Esophagus muscularis mucosa (tissue), 4 donors: ENCODE results near the gene RNFT2. TPM values are rescaled to one million over a fixed set of nuclear protein-coding genes. Genes with fewer than 3 reads are reported as not detected.
"Not testable (repeated sequence)": the region's sequence is repeated elsewhere in the genome, so short reads cannot be mapped to it uniquely, and the experiment has no call there.

ENCODE experiments used
- DNase-seq: peaks from one replicate; pipeline ENCODE4 v3.0.0-alpha.2; 2017; ENCODE audit errors: extremely low spot score
- H3K27ac ChIP-seq, 4 donors: fragments of 200-600 bp; sonication (generic); replicated peaks in 1 of 4; 1 replicate in 3 of 4; 2 replicates in 1 of 4; pipeline ENCODE4 v1.5.1; 2016 to 2019; ENCODE audit warnings: mild to moderate bottlenecking in 1 of 4
- H3K27me3 ChIP-seq, 4 donors: fragments of 200-600 bp; sonication (generic); one replicate each; pipeline versions ENCODE4 v1.5.1 to v1.6.0; 2016 to 2019
- H3K36me3 ChIP-seq, 4 donors: fragments of 200-600 bp; sonication (generic); one replicate each; pipeline ENCODE4 v1.5.1; 2016 to 2019
- H3K4me1 ChIP-seq, 4 donors: fragments of 200-600 bp; sonication (generic); one replicate each; pipeline ENCODE4 v1.5.1; 2016 to 2019
- H3K4me3 ChIP-seq, 4 donors: fragments of 200-600 bp; sonication (generic); 1 replicate in 2 of 4; 2 replicates in 2 of 4; pipeline ENCODE4 v1.5.1; 2016 to 2019; ENCODE audit warnings: mild to moderate bottlenecking in 4 of 4, moderate library complexity in 1 of 4
- H3K9me3 ChIP-seq, 4 donors: fragments of 200-600 bp; sonication (generic); 1 replicate in 3 of 4; 2 replicates in 1 of 4; pipeline ENCODE4 v1.5.1; 2016 to 2019
- EP300 ChIP-seq: sonication (generic); formaldehyde crosslinking; IDR thresholded peaks from one replicate; pipeline ENCODE4 v1.6.1; 2017; ENCODE audit warnings: antibody characterized with exemption
- POLR2A ChIP-seq: fragments of 450-650 bp; IDR thresholded peaks from one replicate; pipeline ENCODE4 v1.6.1; 2017; ENCODE audit warnings: antibody characterized with exemption, moderate library complexity, mild to moderate bottlenecking, low read depth
- POLR2AphosphoS5 ChIP-seq, 2 donors: sonication (generic); formaldehyde crosslinking; IDR thresholded peaks; one replicate each; pipeline ENCODE4 v1.6.1; 2017; ENCODE audit warnings: antibody characterized with exemption in 2 of 2
- WGBS: methylation state at CpG from one replicate; pipeline ENCODE4 v1.1.5; 2018; 5-methylcytosine and 5-hydroxymethylcytosine counted together
- intact Hi-C: fragments of 100-400 bp; cut with DNase I; formaldehyde crosslinking; loops from one replicate; pipeline ENCODE4 v1.15.1; 2023
- total RNA-seq, 4 donors: library from RNA; depleted of rRNA; stranded (reverse); fragments of >200 nt; gene quantifications; one replicate each; pipeline versions ENCODE4 v1.1.0 to v1.2.1, GENCODE V29; 2016
- TF ChIP-seq, protein P1 (sequence below), 3 experiments: fragments of 200-600 bp in 2 of 3; fragments of 450-650 bp in 1 of 3; sonication (generic) in 2 of 3; IDR thresholded peaks; one replicate each; pipeline ENCODE4 v1.5.1; 2017 to 2019; ENCODE audit warnings: antibody characterized with exemption in 3 of 3, mild to moderate bottlenecking in 2 of 3, moderate library complexity in 1 of 3

RNFT2 gene
- total RNA-seq, 4 donors from 2014 or later, result 0.17 to 0.63 (median 0.34) TPM

DNA sequence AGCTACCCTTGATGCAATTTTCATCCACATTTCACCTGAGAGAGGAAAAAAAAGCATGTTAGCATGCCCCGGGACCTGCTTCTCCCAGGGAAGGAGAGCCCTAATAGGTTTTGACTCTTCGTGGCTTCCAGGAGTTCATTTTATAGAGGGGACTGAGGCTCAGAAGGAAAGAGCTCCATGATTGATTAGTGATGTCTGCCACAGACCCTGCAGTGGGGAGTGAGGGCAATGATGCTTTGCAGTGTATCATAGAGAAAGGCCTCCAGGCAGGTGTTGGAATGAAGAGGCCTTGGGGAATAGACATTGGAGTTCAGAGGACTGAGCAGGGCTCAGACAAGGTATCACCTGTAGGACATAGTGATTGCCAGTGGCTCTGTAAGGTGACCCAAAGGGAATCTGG is 41.5 kb downstream of the RNFT2 start:
- Histone ChIP-seq H3K36me3 (no peaks in the 10 kb centered on the region), H3K27ac (no peak overlapping the region), H3K9me3 (no peaks in the 10 kb centered on the region), H3K4me3 (no peak overlapping the region), H3K27me3 (no peaks in the 10 kb centered on the region), H3K4me1 (no peaks in the 10 kb centered on the region)
- no peak for DNase-seq
- intact Hi-C loops, result no loop called here
- 93% methylated on average over 2 of the region's 2 CpGs for WGBS
- TF ChIP-seq EP300 (no peak), POLR2AphosphoS5 (IDR thresholded peaks at IDR 0.05) (no peak), POLR2A (no peak)
- TF ChIP-seq, protein P1, sequence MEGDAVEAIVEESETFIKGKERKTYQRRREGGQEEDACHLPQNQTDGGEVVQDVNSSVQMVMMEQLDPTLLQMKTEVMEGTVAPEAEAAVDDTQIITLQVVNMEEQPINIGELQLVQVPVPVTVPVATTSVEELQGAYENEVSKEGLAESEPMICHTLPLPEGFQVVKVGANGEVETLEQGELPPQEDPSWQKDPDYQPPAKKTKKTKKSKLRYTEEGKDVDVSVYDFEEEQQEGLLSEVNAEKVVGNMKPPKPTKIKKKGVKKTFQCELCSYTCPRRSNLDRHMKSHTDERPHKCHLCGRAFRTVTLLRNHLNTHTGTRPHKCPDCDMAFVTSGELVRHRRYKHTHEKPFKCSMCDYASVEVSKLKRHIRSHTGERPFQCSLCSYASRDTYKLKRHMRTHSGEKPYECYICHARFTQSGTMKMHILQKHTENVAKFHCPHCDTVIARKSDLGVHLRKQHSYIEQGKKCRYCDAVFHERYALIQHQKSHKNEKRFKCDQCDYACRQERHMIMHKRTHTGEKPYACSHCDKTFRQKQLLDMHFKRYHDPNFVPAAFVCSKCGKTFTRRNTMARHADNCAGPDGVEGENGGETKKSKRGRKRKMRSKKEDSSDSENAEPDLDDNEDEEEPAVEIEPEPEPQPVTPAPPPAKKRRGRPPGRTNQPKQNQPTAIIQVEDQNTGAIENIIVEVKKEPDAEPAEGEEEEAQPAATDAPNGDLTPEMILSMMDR (IDR thresholded peaks at IDR 0.05), result no peak

DNA sequence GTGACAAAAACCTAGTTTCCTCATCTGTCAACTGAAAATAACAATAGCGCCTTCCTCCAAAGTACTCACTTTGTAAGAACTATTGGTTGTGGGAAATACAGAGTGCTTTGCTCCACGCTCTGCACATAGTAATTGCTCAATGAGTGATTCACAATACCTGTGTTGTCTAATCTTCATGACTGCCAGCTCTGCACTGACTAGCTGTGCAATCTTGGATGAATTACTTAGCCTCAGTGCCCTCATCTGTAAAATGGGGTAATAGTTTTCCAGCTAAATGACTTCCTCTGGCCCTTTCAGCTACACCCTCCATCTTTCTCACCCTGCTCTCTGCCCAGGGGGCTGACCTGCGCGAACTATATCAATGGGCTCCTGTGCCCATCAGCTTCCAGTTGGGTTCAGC is 42.8 kb downstream of the RNFT2 start:
- no peaks in the 10 kb centered on the region for H3K27me3 ChIP-seq
- no peak overlapping the region for H3K27ac ChIP-seq
- no peak for DNase-seq
- TF ChIP-seq POLR2AphosphoS5 (IDR thresholded peaks at IDR 0.05) (no peak), POLR2A (no peak), EP300 (no peak)
- TF ChIP-seq, protein P1 (IDR thresholded peaks at IDR 0.05), result no peak
- H3K36me3 ChIP-seq, result no peaks in the 10 kb centered on the region
- WGBS, result 92% methylated on average over 4 of the region's 4 CpGs
- H3K4me1 ChIP-seq, result no peaks in the 10 kb centered on the region
- intact Hi-C loops, result no loop called here
- no peaks in the 10 kb centered on the region for H3K9me3 ChIP-seq
- no peak overlapping the region for H3K4me3 ChIP-seq

DNA sequence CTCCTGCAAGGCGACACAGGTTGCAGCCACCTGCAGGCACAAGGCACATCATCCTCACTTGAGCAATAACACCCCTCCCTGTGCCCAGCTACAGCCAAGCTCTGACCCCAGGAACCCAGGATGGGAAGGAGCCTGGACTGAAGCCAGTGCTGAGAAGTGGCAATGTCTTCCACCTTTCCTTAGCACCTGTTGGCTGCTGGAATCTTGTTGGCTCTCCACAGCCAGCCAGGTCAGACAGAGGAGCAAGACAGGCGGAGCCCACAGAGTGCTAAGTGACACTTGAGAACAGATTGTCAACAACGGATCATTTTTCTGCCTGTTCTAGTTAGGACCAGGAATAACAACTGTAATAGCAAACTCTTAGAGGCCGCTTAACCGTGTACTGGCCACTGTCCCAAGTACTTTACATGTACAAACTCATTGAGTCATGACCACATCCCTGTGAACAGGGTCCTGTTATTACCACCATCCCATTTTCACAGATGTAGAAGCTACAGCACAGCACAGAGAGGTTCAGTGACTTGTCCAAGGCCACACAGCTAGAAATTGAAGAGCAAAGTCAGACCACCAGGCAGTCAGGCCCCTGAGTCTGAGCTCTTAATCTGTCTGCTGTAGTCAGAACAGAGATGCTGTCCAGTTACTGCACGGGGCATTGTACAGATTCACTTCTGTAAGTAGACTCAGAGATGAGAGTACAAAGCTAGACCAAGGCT is 45.6 kb downstream of the RNFT2 start:
- no peak overlapping the region for H3K4me3 ChIP-seq

DNA sequence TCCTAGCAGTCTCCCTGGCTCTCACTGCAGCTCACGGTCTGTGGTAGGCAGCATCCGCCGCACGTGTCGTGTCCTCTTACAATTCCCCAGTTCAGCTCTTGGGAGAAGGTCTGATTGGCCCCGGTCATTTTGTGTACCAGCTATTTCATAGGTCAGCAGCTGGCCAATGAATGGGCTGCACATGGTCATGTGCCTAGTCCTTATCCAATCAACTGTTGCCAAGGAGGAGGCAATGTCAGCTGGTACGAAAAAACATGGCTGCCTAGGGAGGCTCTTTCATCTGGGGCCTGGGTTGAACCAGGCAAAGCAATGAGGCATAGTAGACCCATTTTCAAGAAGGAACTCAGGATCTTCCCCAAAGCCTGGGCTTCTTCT is 46.1 kb downstream of the RNFT2 start:
- H3K4me1 ChIP-seq, result no peaks in the 10 kb centered on the region
- H3K36me3 ChIP-seq, result no peaks in the 10 kb centered on the region
- WGBS, result 100% methylated on average over 1 of the region's 7 CpGs
- H3K27ac ChIP-seq, result no peak overlapping the region
- no peak overlapping the region for H3K4me3 ChIP-seq
- TF ChIP-seq, protein P1 (IDR thresholded peaks at IDR 0.05), result no peak
- TF ChIP-seq EP300 (no peak), POLR2AphosphoS5 (IDR thresholded peaks at IDR 0.05) (no peak), POLR2A (no peak)
- H3K27me3 ChIP-seq, result no peaks in the 10 kb centered on the region
- intact Hi-C loops, result no loop called here
- H3K9me3 ChIP-seq, result no peaks in the 10 kb centered on the region
- DNase-seq, result no peak

More for the DNA sequence above, 45.6 kb downstream of the RNFT2 start:
- Histone ChIP-seq H3K27me3 (no peaks in the 10 kb centered on the region), H3K27ac (no peak overlapping the region), H3K9me3 (no peaks in the 10 kb centered on the region), H3K36me3 (no peaks in the 10 kb centered on the region), H3K4me1 (no peaks in the 10 kb centered on the region)
- intact Hi-C loops, result no loop called here
- TF ChIP-seq POLR2A (no peak), POLR2AphosphoS5 (IDR thresholded peaks at IDR 0.05) (no peak), EP300 (no peak)
- TF ChIP-seq, protein P1 (IDR thresholded peaks at IDR 0.05), result no peak
- no peak for DNase-seq
- WGBS, result 79% methylated on average over 5 of the region's 6 CpGs

DNA sequence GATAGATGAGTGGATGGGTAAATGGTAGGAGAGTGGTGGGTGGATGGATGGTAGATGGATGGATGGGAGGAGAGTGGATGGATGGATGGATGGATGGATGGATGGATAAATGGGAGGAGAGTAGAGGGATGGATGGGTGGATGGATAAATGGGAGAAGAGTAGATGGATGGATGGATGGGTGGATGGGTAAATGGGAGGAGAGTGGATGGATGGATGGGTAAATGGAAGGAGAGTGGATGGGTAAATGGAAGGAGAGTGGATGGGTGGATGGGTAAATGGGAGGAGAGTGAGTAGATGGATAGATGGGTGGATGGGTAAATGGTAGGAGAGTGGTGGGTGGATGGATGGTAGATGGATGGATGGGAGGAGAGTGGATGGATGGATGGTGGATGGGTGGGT is 51.4 kb downstream of the RNFT2 start:
- intact Hi-C loops, DNase-seq, H3K27me3 ChIP-seq, H3K27ac ChIP-seq, H3K9me3 ChIP-seq, H3K4me3 ChIP-seq, H3K4me1 ChIP-seq, H3K36me3 ChIP-seq: not testable (repeated sequence)
